Loucy (cell line): Measurements from ENCODE around the gene MBD3.

Experiments used
- EZH2phosphoT487 ChIP-seq: fragments of 200-600 bp; IDR thresholded peaks from 2 replicates; pipeline ENCODE4 v1.6.1; 2018; ENCODE audit warnings: antibody characterized with exemption, mild to moderate bottlenecking, moderate library complexity, borderline replicate concordance
- TF ChIP-seq, protein P1 (sequence below): fragments of 200-600 bp; sonication (generic); conservative IDR thresholded peaks from 2 replicates; pipeline ENCODE4 v1.5.1; 2014; ENCODE audit warnings: mild to moderate bottlenecking, antibody characterized with exemption, low read length

DNA sequence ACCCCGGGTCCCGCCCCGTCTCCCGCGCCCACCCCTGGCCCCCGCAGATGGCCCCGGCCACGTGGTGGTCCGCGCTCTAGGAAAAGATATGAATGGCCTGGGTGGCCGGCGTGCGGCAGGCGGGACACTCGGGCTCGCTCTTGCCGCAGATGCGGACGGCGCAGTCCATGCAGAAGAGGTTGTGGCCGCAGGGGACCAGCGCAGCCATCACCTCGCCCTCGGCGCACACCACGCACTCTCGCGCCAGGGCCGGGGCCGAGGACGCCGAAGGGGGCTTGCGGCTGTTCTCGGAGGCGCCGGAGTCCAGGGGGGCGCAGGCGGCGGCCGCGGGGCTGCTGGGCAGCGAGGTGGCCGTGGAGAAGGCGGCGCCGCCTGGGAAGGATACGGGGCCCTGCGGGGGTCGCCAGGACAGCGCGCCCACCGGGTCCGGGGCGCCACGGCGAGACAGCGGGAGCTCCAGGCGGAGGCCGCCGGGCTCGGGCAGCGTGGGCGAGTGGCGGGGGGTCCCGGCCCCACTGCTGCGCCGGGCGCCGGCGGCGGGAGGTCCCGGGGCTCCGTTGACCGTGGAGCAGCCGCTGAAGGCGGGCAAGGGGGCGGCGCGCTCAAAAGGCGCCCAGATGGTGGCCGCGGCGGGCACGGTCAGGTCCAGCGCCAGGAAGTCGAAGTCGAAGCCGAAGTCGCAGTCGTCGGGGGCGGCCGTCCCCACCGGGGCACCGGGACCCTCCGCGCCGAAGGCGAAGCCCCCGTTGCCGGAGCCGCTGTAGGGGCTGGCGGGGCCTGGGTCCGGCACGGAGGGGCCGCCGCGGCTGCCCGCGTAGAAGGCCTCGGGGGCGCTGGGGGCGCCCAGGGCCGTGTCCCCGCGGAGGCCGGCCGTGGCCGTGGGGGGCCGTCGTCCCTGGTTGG, 36.9 kb downstream of the MBD3 start:
- TF ChIP-seq, protein P1, sequence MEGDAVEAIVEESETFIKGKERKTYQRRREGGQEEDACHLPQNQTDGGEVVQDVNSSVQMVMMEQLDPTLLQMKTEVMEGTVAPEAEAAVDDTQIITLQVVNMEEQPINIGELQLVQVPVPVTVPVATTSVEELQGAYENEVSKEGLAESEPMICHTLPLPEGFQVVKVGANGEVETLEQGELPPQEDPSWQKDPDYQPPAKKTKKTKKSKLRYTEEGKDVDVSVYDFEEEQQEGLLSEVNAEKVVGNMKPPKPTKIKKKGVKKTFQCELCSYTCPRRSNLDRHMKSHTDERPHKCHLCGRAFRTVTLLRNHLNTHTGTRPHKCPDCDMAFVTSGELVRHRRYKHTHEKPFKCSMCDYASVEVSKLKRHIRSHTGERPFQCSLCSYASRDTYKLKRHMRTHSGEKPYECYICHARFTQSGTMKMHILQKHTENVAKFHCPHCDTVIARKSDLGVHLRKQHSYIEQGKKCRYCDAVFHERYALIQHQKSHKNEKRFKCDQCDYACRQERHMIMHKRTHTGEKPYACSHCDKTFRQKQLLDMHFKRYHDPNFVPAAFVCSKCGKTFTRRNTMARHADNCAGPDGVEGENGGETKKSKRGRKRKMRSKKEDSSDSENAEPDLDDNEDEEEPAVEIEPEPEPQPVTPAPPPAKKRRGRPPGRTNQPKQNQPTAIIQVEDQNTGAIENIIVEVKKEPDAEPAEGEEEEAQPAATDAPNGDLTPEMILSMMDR = no peak
- no peak for TF ChIP-seq EZH2phosphoT487
